PC-9 (cell line): ENCODE data around the gene POLG2.

Experiments
- EZH2 ChIP-seq: fragments of 200-600 bp; sonication (generic); IDR thresholded peaks from 2 replicates; pipeline ENCODE4 v1.8.0; 2017; ENCODE audit warnings: antibody characterized with exemption, low read depth
- TF ChIP-seq, protein P1 (sequence below): fragments of 200-600 bp; sonication (generic); conservative IDR thresholded peaks from 2 replicates; pipeline ENCODE4 v1.6.1; 2017; ENCODE audit warnings: mixed run types, antibody characterized with exemption, mild to moderate bottlenecking, moderate library complexity

- TF ChIP-seq, protein P1, sequence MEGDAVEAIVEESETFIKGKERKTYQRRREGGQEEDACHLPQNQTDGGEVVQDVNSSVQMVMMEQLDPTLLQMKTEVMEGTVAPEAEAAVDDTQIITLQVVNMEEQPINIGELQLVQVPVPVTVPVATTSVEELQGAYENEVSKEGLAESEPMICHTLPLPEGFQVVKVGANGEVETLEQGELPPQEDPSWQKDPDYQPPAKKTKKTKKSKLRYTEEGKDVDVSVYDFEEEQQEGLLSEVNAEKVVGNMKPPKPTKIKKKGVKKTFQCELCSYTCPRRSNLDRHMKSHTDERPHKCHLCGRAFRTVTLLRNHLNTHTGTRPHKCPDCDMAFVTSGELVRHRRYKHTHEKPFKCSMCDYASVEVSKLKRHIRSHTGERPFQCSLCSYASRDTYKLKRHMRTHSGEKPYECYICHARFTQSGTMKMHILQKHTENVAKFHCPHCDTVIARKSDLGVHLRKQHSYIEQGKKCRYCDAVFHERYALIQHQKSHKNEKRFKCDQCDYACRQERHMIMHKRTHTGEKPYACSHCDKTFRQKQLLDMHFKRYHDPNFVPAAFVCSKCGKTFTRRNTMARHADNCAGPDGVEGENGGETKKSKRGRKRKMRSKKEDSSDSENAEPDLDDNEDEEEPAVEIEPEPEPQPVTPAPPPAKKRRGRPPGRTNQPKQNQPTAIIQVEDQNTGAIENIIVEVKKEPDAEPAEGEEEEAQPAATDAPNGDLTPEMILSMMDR, result no peak
- TF ChIP-seq EZH2, result no peak
Measured at GRCh38 chr17:64484380-64484779, 12.5 kb downstream of the POLG2 start.
